Astrocyte (in vitro differentiated cells and primary cell): ENCODE results near the gene RBPJ. TPM values are rescaled to one million over a fixed set of nuclear protein-coding genes. Genes with fewer than 3 reads are reported as not detected.

Source experiments
- DNase-seq: peaks from one replicate; pipeline ENCODE4 v3.0.0-alpha.2; 2010; ENCODE audit warnings: low read depth
- FAIRE-seq: peaks from 2 replicates; lab custom pipeline; 2011; peaks lifted over from hg19 to GRCh38; lab: Jason Lieb, UNC
- H2AFZ ChIP-seq: 2 replicates; pipeline ENCODE4 v1.6.0; 2012; ENCODE audit warnings: low read depth, low read length, inconsistent platforms
- H3K27ac ChIP-seq: 2 replicates; pipeline ENCODE4 v1.5.1; 2011; ENCODE audit warnings: low read depth, low read length, inconsistent platforms
- H3K27me3 ChIP-seq: 2 replicates; pipeline ENCODE4 v1.6.0; 2011; ENCODE audit warnings: low read length, inconsistent platforms; ENCODE audit not compliant: insufficient read depth
- H3K36me3 ChIP-seq: 2 replicates; pipeline ENCODE4 v1.5.1; 2011; ENCODE audit warnings: low read length, inconsistent platforms; ENCODE audit not compliant: insufficient read depth
- H3K4me1 ChIP-seq: 2 replicates; pipeline ENCODE4 v1.5.1; 2011; ENCODE audit warnings: low read length, inconsistent platforms; ENCODE audit not compliant: insufficient read depth
- H3K4me2 ChIP-seq: 2 replicates; pipeline ENCODE4 v1.6.0; 2012; ENCODE audit warnings: low read length, inconsistent platforms
- H3K4me3 ChIP-seq: 2 replicates; pipeline ENCODE4 v1.5.1; 2011; ENCODE audit warnings: low read depth, mild to moderate bottlenecking, low read length, inconsistent platforms; ENCODE audit not compliant: insufficient read depth
- H3K79me2 ChIP-seq: 2 replicates; pipeline ENCODE4 v1.6.0; 2012; ENCODE audit warnings: mild to moderate bottlenecking, low read length, inconsistent platforms; ENCODE audit not compliant: insufficient read depth
- H3K9ac ChIP-seq: 2 replicates; pipeline ENCODE4 v1.6.0; 2012; ENCODE audit warnings: mild to moderate bottlenecking, low read length, inconsistent platforms
- H3K9me3 ChIP-seq: 2 replicates; pipeline ENCODE4 v1.5.1; 2012; ENCODE audit warnings: low read depth, mild to moderate bottlenecking, low read length, inconsistent platforms; ENCODE audit not compliant: insufficient read depth
- H4K20me1 ChIP-seq: 2 replicates; pipeline ENCODE4 v1.6.0; 2012; ENCODE audit warnings: low read length, inconsistent platforms; ENCODE audit not compliant: insufficient read depth
- H3K27ac Mint-ChIP-seq: one replicate; pipeline ENCODE4 v1.8.0; 2021; ENCODE audit warnings: mild to moderate bottlenecking, mixed read lengths; ENCODE audit not compliant: unreplicated experiment
- H3K27me3 Mint-ChIP-seq: one replicate; pipeline ENCODE4 v1.8.0; 2021; ENCODE audit warnings: low read depth, mixed read lengths; ENCODE audit not compliant: unreplicated experiment
- H3K36me3 Mint-ChIP-seq: one replicate; pipeline ENCODE4 v1.8.0; 2021; ENCODE audit warnings: low read depth, mixed read lengths; ENCODE audit not compliant: unreplicated experiment
- H3K4me1 Mint-ChIP-seq: one replicate; pipeline ENCODE4 v1.8.0; 2021; ENCODE audit warnings: low read depth, mixed read lengths; ENCODE audit not compliant: unreplicated experiment
- H3K4me3 Mint-ChIP-seq: one replicate; pipeline ENCODE4 v1.8.0; 2021; ENCODE audit warnings: mild to moderate bottlenecking, moderate library complexity, mixed read lengths; ENCODE audit not compliant: unreplicated experiment
- H3K9me3 Mint-ChIP-seq: one replicate; pipeline ENCODE4 v1.8.0; 2021; ENCODE audit warnings: mild to moderate bottlenecking, mixed read lengths; ENCODE audit not compliant: unreplicated experiment
- CTCF ChIP-seq: IDR thresholded peaks from 2 replicates; pipeline ENCODE4 v1.5.1; 2011; ENCODE audit warnings: low read depth, mild to moderate bottlenecking, inconsistent platforms, low read length, moderate library complexity; ENCODE audit not compliant: insufficient read depth
- EZH2 ChIP-seq: IDR thresholded peaks from 2 replicates; pipeline ENCODE4 v1.6.1; 2012; ENCODE audit warnings: mild to moderate bottlenecking, low read length, inconsistent platforms; ENCODE audit not compliant: insufficient read depth
- total RNA-seq: library from RNA; stranded (reverse); gene quantifications from 2 replicates; pipeline ENCODE4 v1.2.1, GENCODE V29; 2021

The RBPJ gene
- total RNA-seq, 1 donor from 2014 or later: 96.3 TPM

GRCh38 chr4:26441771-26442170 is 121.0 kb downstream of the RBPJ start:
- peaks cover 14% of the 10 kb centered on the region for H3K36me3 Mint-ChIP-seq
- H3K9me3 Mint-ChIP-seq: peaks cover 2% of the 10 kb centered on the region
- Histone ChIP-seq H3K4me2 (no peak overlapping the region), H3K4me1 (no peaks in the 10 kb centered on the region), H2AFZ (no peak overlapping the region), H3K36me3 (peaks cover 5% of the 10 kb centered on the region), H3K27ac (no peak overlapping the region), H3K9me3 (no peaks in the 10 kb centered on the region), H3K27me3 (no peaks in the 10 kb centered on the region), H4K20me1 (no peaks in the 10 kb centered on the region), H3K79me2 (no peaks in the 10 kb centered on the region), H3K4me3 (no peak overlapping the region), H3K9ac (no peak overlapping the region)
- DNase-seq: no peak
- FAIRE-seq: no peak
- peaks cover 6% of the 10 kb centered on the region for H3K4me1 Mint-ChIP-seq
- TF ChIP-seq EZH2 (no peak), CTCF (no peak)
- H3K27ac Mint-ChIP-seq: no peak overlapping the region
- no peak overlapping the region for H3K4me3 Mint-ChIP-seq
- H3K27me3 Mint-ChIP-seq: no peaks in the 10 kb centered on the region

- H3K9me3 Mint-ChIP-seq: peaks cover 2% of the 10 kb centered on the region
- FAIRE-seq: no peak
Observed at GRCh38 chr4:26447378-26447777, 126.6 kb downstream of the RBPJ start.

More at GRCh38 chr4:26447378-26447777, 126.6 kb downstream of the RBPJ start:
- Mint-ChIP-seq H3K27me3 (no peaks in the 10 kb centered on the region), H3K27ac (no peak overlapping the region), H3K4me3 (no peak overlapping the region), H3K36me3 (peaks cover 4% of the 10 kb centered on the region), H3K4me1 (no peaks in the 10 kb centered on the region)
- no peaks in the 10 kb centered on the region for H4K20me1 ChIP-seq
- H3K9ac ChIP-seq: no peak overlapping the region
- H3K27ac ChIP-seq: no peak overlapping the region
- H3K4me3 ChIP-seq: no peak overlapping the region
- TF ChIP-seq EZH2: no peak
- TF ChIP-seq CTCF: no peak
- H3K79me2 ChIP-seq: no peaks in the 10 kb centered on the region
- H3K9me3 ChIP-seq: no peaks in the 10 kb centered on the region
- H3K4me1 ChIP-seq: no peaks in the 10 kb centered on the region
- no peak overlapping the region for H3K4me2 ChIP-seq
- DNase-seq: no peak
- no peak overlapping the region for H2AFZ ChIP-seq
- H3K36me3 ChIP-seq: no peaks in the 10 kb centered on the region
- H3K27me3 ChIP-seq: no peaks in the 10 kb centered on the region
